MM.1S (cell line): ENCODE results near the gene RHEB.

Experiments
- DNase-seq: peaks from one replicate; pipeline ENCODE4 v3.0.0-alpha.2; 2015
- H2AFZ ChIP-seq: fragments of 300-600 bp; sonication (generic); 2 replicates; pipeline ENCODE4 v1.6.0; 2016; ENCODE audit warnings: antibody characterized with exemption, low read length
- H3F3A ChIP-seq: fragments of 300-600 bp; sonication (generic); 2 replicates; pipeline ENCODE4 v1.6.1; 2016; ENCODE audit warnings: mild to moderate bottlenecking, antibody characterized with exemption, low read length, moderate library complexity, mixed read lengths; ENCODE audit not compliant: insufficient read depth
- H3K27ac ChIP-seq: fragments of 300-600 bp; sonication (generic); 2 replicates; pipeline ENCODE4 v1.5.1; 2016; ENCODE audit warnings: mild to moderate bottlenecking, low read length
- H3K27me3 ChIP-seq: fragments of 300-600 bp; sonication (generic); replicated peaks from 2 replicates; pipeline ENCODE4 v1.6.0; 2016; ENCODE audit warnings: low read length; ENCODE audit not compliant: insufficient read depth
- H3K36me3 ChIP-seq: fragments of 300-600 bp; sonication (generic); replicated peaks from 2 replicates; pipeline ENCODE4 v1.6.1; 2016; ENCODE audit warnings: mild to moderate bottlenecking, low read length, mixed read lengths; ENCODE audit not compliant: insufficient read depth
- H3K4me1 ChIP-seq: fragments of 300-600 bp; sonication (generic); 2 replicates; pipeline ENCODE4 v1.6.1; 2016; ENCODE audit warnings: low read length, mixed read lengths
- H3K4me2 ChIP-seq: fragments of 300-600 bp; sonication (generic); 2 replicates; pipeline ENCODE4 v1.6.0; 2016; ENCODE audit warnings: low read depth, low read length
- H3K4me3 ChIP-seq: fragments of 300-600 bp; sonication (generic); 2 replicates; pipeline ENCODE4 v1.5.1; 2016; ENCODE audit warnings: low read length, mixed read lengths
- H3K79me2 ChIP-seq: fragments of 300-600 bp; sonication (generic); 2 replicates; pipeline ENCODE4 v1.6.1; 2016; ENCODE audit warnings: mixed run types, low read length, mixed read lengths
- H3K9ac ChIP-seq: fragments of 300-600 bp; sonication (generic); 2 replicates; pipeline ENCODE4 v1.6.1; 2016; ENCODE audit warnings: low read length, mixed read lengths
- H3K9me2 ChIP-seq: fragments of 300-600 bp; sonication (generic); replicated peaks from 2 replicates; pipeline ENCODE4 v1.6.1; 2016; ENCODE audit warnings: mild to moderate bottlenecking, low read length, mixed read lengths; ENCODE audit not compliant: insufficient read depth
- H3K9me3 ChIP-seq: fragments of 300-600 bp; sonication (generic); replicated peaks from 2 replicates; pipeline ENCODE4 v1.6.1; 2016; ENCODE audit warnings: mild to moderate bottlenecking, low read length, mixed read lengths; ENCODE audit not compliant: insufficient read depth
- H4K20me1 ChIP-seq: fragments of 300-600 bp; sonication (generic); 2 replicates; pipeline ENCODE4 v1.6.1; 2016; ENCODE audit warnings: mild to moderate bottlenecking, low read length, moderate library complexity, mixed read lengths; ENCODE audit not compliant: insufficient read depth
- EZH2 ChIP-seq: fragments of 300-600 bp; sonication (generic); optimal IDR thresholded peaks from 2 replicates; pipeline ENCODE3; 2017; ENCODE audit warnings: low read depth, mild to moderate bottlenecking, antibody characterized with exemption, low read length, mixed read lengths
- EZH2phosphoT487 ChIP-seq: fragments of 300-600 bp; sonication (generic); IDR thresholded peaks from 2 replicates; pipeline ENCODE4 v1.6.1; 2018; ENCODE audit warnings: antibody characterized with exemption, low read length
- TF ChIP-seq, protein P1 (sequence below): fragments of 300-600 bp; sonication (generic); IDR thresholded peaks from 2 replicates; pipeline ENCODE4 v1.5.1; 2016; ENCODE audit warnings: antibody characterized with exemption, low read length, mixed read lengths

Gene RHEB

DNA sequence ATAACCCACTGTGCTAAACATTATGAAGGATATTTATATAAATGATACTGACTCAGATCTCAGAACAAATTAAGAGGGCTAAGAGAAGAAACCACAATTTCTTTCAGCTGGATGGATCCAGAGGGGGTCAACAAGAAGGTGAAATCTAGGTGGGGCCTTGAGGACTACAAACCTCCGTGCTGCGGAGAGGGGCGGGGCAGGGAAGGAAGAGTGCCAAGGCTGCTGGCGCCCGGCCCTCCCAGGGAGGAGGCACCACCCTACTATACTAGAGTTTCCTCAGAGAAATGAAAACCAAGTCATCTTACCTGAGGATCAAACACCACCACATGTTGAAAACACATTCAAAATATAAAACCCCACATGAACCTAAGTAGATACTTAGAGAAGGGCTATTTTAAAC, 50.4 kb downstream of the RHEB start:
- no peak for DNase-seq
- Histone ChIP-seq H3K27ac (no peak overlapping the region), H4K20me1 (peaks cover 6% of the 10 kb centered on the region; the same call in 1 of the 2 replicates), H3K4me1 (peaks cover 34% of the 10 kb centered on the region), H3K9me3 (no peaks in the 10 kb centered on the region), H3K79me2 (peaks cover 59% of the 10 kb centered on the region), H3K27me3 (no peaks in the 10 kb centered on the region), H3K9me2 (no peaks in the 10 kb centered on the region), H3K4me3 (no peak overlapping the region), H3K9ac (no peak overlapping the region), H3F3A (peaks cover 31% of the 10 kb centered on the region), H2AFZ (no peak overlapping the region), H3K36me3 (peaks cover 48% of the 10 kb centered on the region), H3K4me2 (no peak overlapping the region)
- TF ChIP-seq, protein P1, sequence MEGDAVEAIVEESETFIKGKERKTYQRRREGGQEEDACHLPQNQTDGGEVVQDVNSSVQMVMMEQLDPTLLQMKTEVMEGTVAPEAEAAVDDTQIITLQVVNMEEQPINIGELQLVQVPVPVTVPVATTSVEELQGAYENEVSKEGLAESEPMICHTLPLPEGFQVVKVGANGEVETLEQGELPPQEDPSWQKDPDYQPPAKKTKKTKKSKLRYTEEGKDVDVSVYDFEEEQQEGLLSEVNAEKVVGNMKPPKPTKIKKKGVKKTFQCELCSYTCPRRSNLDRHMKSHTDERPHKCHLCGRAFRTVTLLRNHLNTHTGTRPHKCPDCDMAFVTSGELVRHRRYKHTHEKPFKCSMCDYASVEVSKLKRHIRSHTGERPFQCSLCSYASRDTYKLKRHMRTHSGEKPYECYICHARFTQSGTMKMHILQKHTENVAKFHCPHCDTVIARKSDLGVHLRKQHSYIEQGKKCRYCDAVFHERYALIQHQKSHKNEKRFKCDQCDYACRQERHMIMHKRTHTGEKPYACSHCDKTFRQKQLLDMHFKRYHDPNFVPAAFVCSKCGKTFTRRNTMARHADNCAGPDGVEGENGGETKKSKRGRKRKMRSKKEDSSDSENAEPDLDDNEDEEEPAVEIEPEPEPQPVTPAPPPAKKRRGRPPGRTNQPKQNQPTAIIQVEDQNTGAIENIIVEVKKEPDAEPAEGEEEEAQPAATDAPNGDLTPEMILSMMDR: no peak
- TF ChIP-seq EZH2 (no peak), EZH2phosphoT487 (no peak)

DNA sequence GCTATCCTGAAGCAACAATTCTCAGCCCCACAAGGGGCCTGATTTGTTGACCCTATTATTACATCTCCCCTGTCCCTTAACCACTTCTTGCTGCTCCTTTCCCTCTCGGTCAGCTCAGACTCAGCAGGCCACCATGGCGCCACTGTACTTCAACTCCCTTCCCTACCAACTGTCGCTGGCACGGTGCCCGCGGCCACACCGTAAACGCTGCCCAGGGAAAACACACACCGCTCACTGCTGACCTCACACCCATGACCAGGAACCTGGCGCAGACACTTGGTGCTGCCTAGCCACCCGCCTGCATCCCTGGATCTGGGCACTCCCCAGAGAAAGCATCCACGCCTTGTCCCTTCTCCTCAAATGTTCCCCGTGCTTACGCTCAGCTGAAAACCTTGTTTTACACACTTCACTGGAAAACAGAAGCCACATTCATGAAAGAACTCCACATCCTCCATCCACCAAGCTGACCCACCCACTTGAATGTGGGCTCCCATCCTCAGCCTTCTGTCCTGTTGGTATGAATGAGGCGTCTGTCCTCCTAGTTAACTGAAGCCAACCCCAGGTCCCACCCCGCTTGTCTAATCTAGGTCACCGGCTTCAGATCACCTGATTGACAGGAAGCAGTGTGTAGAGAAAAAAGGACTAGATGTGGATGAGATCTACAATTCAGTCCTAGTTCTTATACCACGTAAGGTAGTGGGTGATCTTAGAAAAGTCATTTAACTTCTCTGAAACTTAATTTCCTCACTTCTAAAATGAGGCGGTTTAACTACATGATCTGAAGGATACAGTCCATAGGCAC, 51.3 kb downstream of the RHEB start:
- TF ChIP-seq EZH2phosphoT487 (no peak), EZH2 (no peak)
- TF ChIP-seq, protein P1: no peak
- H3K9me3 ChIP-seq: no peaks in the 10 kb centered on the region
- peaks cover 50% of the 10 kb centered on the region for H3K79me2 ChIP-seq
- H3K27ac ChIP-seq: no peak overlapping the region
- H3K4me1 ChIP-seq: peaks cover 28% of the 10 kb centered on the region
- H3K9ac ChIP-seq: no peak overlapping the region
- H3K9me2 ChIP-seq: no peaks in the 10 kb centered on the region
- peaks cover 48% of the 10 kb centered on the region for H3K36me3 ChIP-seq
- H4K20me1 ChIP-seq: peaks cover 6% of the 10 kb centered on the region; the same call in 1 of the 2 replicates
- peaks cover 26% of the 10 kb centered on the region for H3F3A ChIP-seq
- H3K27me3 ChIP-seq: no peaks in the 10 kb centered on the region
- H2AFZ ChIP-seq: no peak overlapping the region
- no peak for DNase-seq
- no peak overlapping the region for H3K4me3 ChIP-seq
- H3K4me2 ChIP-seq: no peak overlapping the region

DNA sequence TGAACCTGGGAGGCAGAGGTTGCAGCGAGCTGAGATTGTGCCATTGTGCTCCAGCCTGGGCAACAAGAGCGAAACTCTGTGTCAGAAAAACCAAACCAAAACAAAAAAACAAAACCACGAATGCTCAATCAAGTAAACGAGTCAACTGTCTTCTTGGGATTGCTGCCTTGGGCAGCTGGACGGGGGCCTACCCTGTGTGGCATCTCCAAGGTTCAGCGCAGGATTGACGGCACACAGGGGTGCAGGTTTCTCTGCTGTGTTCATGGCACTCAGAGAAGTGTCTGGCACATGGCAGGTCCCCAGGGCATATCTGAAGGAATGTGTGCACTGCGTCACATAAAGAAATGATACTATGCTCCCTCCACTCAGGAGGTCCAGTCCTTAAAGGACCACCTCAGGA, 54.5 kb downstream of the RHEB start:
- no peak for DNase-seq
- H3K79me2 ChIP-seq: peaks cover 24% of the 10 kb centered on the region
- 0 out of 2 replicates have a peak, but pooled peaks cover 4% of the 10 kb centered on the region for H3F3A ChIP-seq
- no peak overlapping the region for H3K9ac ChIP-seq
- TF ChIP-seq, protein P1: no peak
- TF ChIP-seq EZH2phosphoT487 (no peak), EZH2 (no peak)
- H2AFZ ChIP-seq: no peak overlapping the region
- H3K27ac ChIP-seq: no peak overlapping the region
- H3K4me1 ChIP-seq: no peaks in the 10 kb centered on the region
- no peaks in the 10 kb centered on the region for H3K9me2 ChIP-seq
- H3K4me2 ChIP-seq: no peak overlapping the region
- no peak overlapping the region for H3K4me3 ChIP-seq
- H4K20me1 ChIP-seq: peaks cover 6% of the 10 kb centered on the region; the same call in 1 of the 2 replicates
- no peaks in the 10 kb centered on the region for H3K27me3 ChIP-seq
- no peaks in the 10 kb centered on the region for H3K9me3 ChIP-seq
- peaks cover 37% of the 10 kb centered on the region for H3K36me3 ChIP-seq
